H9 (cell line): ENCODE measurements around the gene DLG2. TPM values are rescaled to one million over a fixed set of nuclear protein-coding genes. Genes with fewer than 3 reads are reported as not detected.

Source experiments
- DNase-seq: peaks from one replicate; pipeline ENCODE4 v3.0.0-alpha.2; 2017
- H2AFZ ChIP-seq: one replicate; pipeline ENCODE4 v1.6.1; 2013; ENCODE audit warnings: mild to moderate bottlenecking, low read length, control low read depth, moderate library complexity
- H2AK5ac ChIP-seq: 2 replicates; pipeline ENCODE4 v1.6.1; 2013; ENCODE audit warnings: low read length, control low read depth, mixed read lengths; ENCODE audit not compliant: insufficient read length
- H2BK120ac ChIP-seq: one replicate; pipeline ENCODE4 v1.6.1; 2013; ENCODE audit warnings: low read depth, mild to moderate bottlenecking, low read length, control low read depth, inconsistent platforms; ENCODE audit not compliant: poor library complexity, severe bottlenecking
- H2BK12ac ChIP-seq: 2 replicates; pipeline ENCODE4 v1.6.1; 2013; ENCODE audit warnings: low read length, control low read depth, mixed read lengths, low read depth; ENCODE audit not compliant: insufficient read length
- H2BK15ac ChIP-seq: 2 replicates; pipeline ENCODE4 v1.6.1; 2013; ENCODE audit warnings: low read depth, low read length, control low read depth
- H2BK20ac ChIP-seq: one replicate; pipeline ENCODE4 v1.6.1; 2013; ENCODE audit warnings: low read depth, mild to moderate bottlenecking, low read length, control low read depth, inconsistent platforms; ENCODE audit not compliant: poor library complexity, severe bottlenecking
- H2BK5ac ChIP-seq: 2 replicates; pipeline ENCODE4 v1.6.1; 2013; ENCODE audit warnings: low read length, control low read depth, mixed read lengths; ENCODE audit not compliant: insufficient read length
- H3K14ac ChIP-seq: 2 replicates; pipeline ENCODE4 v1.6.1; 2013; ENCODE audit warnings: low read length, control low read depth; ENCODE audit not compliant: insufficient read depth
- H3K18ac ChIP-seq: 2 replicates; pipeline ENCODE4 v1.6.1; 2013; ENCODE audit warnings: low read depth, mild to moderate bottlenecking, mixed read lengths, low read length, control low read depth; ENCODE audit not compliant: insufficient read length
- H3K23ac ChIP-seq: 2 replicates; pipeline ENCODE4 v1.6.1; 2013; ENCODE audit warnings: low read length, control low read depth, mixed read lengths, low read depth; ENCODE audit not compliant: insufficient read length
- H3K23me2 ChIP-seq: 2 replicates; pipeline ENCODE4 v1.6.1; 2013; ENCODE audit warnings: low read depth, mild to moderate bottlenecking, mixed read lengths, low read length, control low read depth; ENCODE audit not compliant: insufficient read length, poor library complexity, severe bottlenecking
- H3K27ac ChIP-seq: 2 replicates; pipeline ENCODE4 v1.5.1; 2013; ENCODE audit warnings: low read length, control low read depth, mixed read lengths, low read depth; ENCODE audit not compliant: insufficient read length
- H3K27me3 ChIP-seq: 2 replicates; pipeline ENCODE4 v1.6.1; 2013; ENCODE audit warnings: low read length, control low read depth, inconsistent platforms; ENCODE audit not compliant: insufficient read depth
- H3K4ac ChIP-seq: 2 replicates; pipeline ENCODE4 v1.6.1; 2013; ENCODE audit warnings: low read depth, mild to moderate bottlenecking, control low read depth, inconsistent platforms, low read length, moderate library complexity
- H3K4me1 ChIP-seq: 2 replicates; pipeline ENCODE4 v1.6.1; 2013; ENCODE audit warnings: low read length, control low read depth, inconsistent platforms; ENCODE audit not compliant: insufficient read depth
- H3K4me2 ChIP-seq: 2 replicates; pipeline ENCODE4 v1.6.1; 2013; ENCODE audit warnings: low read length, control low read depth, mixed read lengths; ENCODE audit not compliant: insufficient read length, insufficient read depth
- H3K56ac ChIP-seq: 2 replicates; pipeline ENCODE4 v1.6.1; 2013; ENCODE audit warnings: low read depth, mild to moderate bottlenecking, mixed read lengths, low read length, control low read depth; ENCODE audit not compliant: insufficient read length
- H3K79me1 ChIP-seq: 2 replicates; pipeline ENCODE4 v1.6.1; 2013; ENCODE audit warnings: low read depth, mild to moderate bottlenecking, moderate library complexity, low read length, control low read depth, inconsistent platforms; ENCODE audit not compliant: insufficient read depth, poor library complexity, severe bottlenecking
- H3K79me2 ChIP-seq: 2 replicates; pipeline ENCODE4 v1.6.1; 2013; ENCODE audit warnings: low read length, control low read depth, inconsistent platforms; ENCODE audit not compliant: insufficient read depth
- H3K9ac ChIP-seq: 2 replicates; pipeline ENCODE4 v1.6.1; 2013; ENCODE audit warnings: low read length, control low read depth, mixed read lengths; ENCODE audit not compliant: insufficient read length; ENCODE audit errors: extremely low read depth
- H3K9me3 ChIP-seq: one replicate; pipeline ENCODE4 v1.6.1; 2013; ENCODE audit warnings: low read depth, low read length, inconsistent platforms; ENCODE audit not compliant: control insufficient read depth
- H3T11ph ChIP-seq: one replicate; pipeline ENCODE4 v1.6.1; 2013; ENCODE audit warnings: mild to moderate bottlenecking, low read length, control low read depth, inconsistent platforms
- H4K20me1 ChIP-seq: one replicate; pipeline ENCODE4 v1.6.1; 2013; ENCODE audit not compliant: control insufficient read depth, insufficient read length, insufficient read depth
- H4K5ac ChIP-seq: 2 replicates; pipeline ENCODE4 v1.6.1; 2013; ENCODE audit warnings: low read depth, mild to moderate bottlenecking, mixed read lengths, low read length, control low read depth; ENCODE audit not compliant: insufficient read length
- H4K8ac ChIP-seq: replicated peaks from 2 replicates; pipeline ENCODE4 v1.6.1; 2013; ENCODE audit warnings: low read length, control low read depth, mixed read lengths, low read depth; ENCODE audit not compliant: insufficient read length
- H4K91ac ChIP-seq: 2 replicates; pipeline ENCODE4 v1.6.1; 2013; ENCODE audit warnings: low read depth, mild to moderate bottlenecking, moderate library complexity, mixed read lengths, low read length, control low read depth; ENCODE audit not compliant: insufficient read length
- H3K27ac Mint-ChIP-seq, 3 experiments: 2 replicates in 2 of 3; 3 replicates in 1 of 3; pipeline ENCODE4 v1.8.0; 2020 to 2021; ENCODE audit warnings: mixed read lengths in 3 of 3, mild to moderate bottlenecking in 1 of 3, moderate library complexity in 1 of 3
- H3K27me3 Mint-ChIP-seq: 2 replicates; pipeline ENCODE4 v1.8.0; 2021; ENCODE audit warnings: low read depth, mild to moderate bottlenecking, moderate library complexity, mixed read lengths
- H3K36me3 Mint-ChIP-seq, 3 experiments: 2 replicates in 2 of 3; 3 replicates in 1 of 3; pipeline ENCODE4 v1.8.0; 2020 to 2021; ENCODE audit warnings: low read depth in 3 of 3, mixed read lengths in 3 of 3; ENCODE audit not compliant: insufficient read depth in 1 of 3
- H3K4me1 Mint-ChIP-seq, 2 experiments: 2 replicates each; pipeline ENCODE4 v1.8.0; 2020; ENCODE audit warnings: mixed read lengths in 2 of 2
- H3K4me3 Mint-ChIP-seq, 2 experiments: 2 replicates in 1 of 2; 3 replicates in 1 of 2; pipeline ENCODE4 v1.8.0; 2020 to 2021; ENCODE audit warnings: mild to moderate bottlenecking in 2 of 2, mixed read lengths in 2 of 2, moderate library complexity in 1 of 2
- H3K9me3 Mint-ChIP-seq, 2 experiments: 2 replicates in 1 of 2; 3 replicates in 1 of 2; pipeline ENCODE4 v1.8.0; 2020; ENCODE audit warnings: mild to moderate bottlenecking in 2 of 2, mixed read lengths in 2 of 2, moderate library complexity in 1 of 2
- WGBS: extraction: QIAGEN DNeasy Blood & Tissue Kit; methylation state at CpG from one replicate; pipeline ENCODE4 v1.1.7; 2013; ENCODE audit warnings: missing lambda C conversion rate, low lambda C conversion rate, mixed read lengths; ENCODE audit not compliant: insufficient read length; ENCODE audit errors: extremely low coverage; 5-methylcytosine and 5-hydroxymethylcytosine counted together
- total RNA-seq: library from RNA; stranded (reverse); gene quantifications from 2 replicates; pipeline ENCODE4 v1.2.1, GENCODE V29; 2021
- TF ChIP-seq, protein P1 (sequence below): fragments of 200-600 bp; sonication (generic); conservative IDR thresholded peaks from 3 replicates; pipeline ENCODE4 v1.8.0; 2021; ENCODE audit warnings: antibody characterized with exemption, mild to moderate bottlenecking

Gene DLG2
- total RNA-seq, 1 experiment from 2014 or later, result 8.0 TPM

DNA sequence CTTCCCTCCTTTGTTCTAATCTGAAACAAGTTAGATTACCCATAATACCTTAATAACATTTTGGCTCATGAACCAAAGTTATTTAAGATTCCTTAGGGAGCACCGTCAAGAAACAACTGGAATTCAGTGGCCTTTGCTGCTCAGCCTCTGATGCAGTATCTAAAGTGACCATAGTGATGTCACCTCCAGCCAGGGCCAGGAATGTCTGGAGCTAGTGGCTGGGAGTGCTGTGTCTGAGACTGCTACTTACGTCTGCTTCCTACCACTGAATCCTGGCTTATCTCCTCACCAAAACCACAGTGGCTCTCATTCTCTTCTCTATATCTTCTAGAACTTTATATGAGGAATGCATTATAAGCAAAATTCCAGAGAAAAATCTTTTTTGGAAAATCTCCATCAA lies 658.0 kb downstream of the DLG2 start:
- H3K27me3 ChIP-seq, result no peaks in the 10 kb centered on the region
- no peaks in the 10 kb centered on the region for H3K79me1 ChIP-seq
- no peaks in the 10 kb centered on the region for H3K36me3 Mint-ChIP-seq
- H3K79me2 ChIP-seq, result no peaks in the 10 kb centered on the region
- no peak for DNase-seq
- H2AFZ ChIP-seq, result no peak overlapping the region
- no peaks in the 10 kb centered on the region for H3K23me2 ChIP-seq
- no peak overlapping the region for H4K8ac ChIP-seq
- TF ChIP-seq, protein P1, sequence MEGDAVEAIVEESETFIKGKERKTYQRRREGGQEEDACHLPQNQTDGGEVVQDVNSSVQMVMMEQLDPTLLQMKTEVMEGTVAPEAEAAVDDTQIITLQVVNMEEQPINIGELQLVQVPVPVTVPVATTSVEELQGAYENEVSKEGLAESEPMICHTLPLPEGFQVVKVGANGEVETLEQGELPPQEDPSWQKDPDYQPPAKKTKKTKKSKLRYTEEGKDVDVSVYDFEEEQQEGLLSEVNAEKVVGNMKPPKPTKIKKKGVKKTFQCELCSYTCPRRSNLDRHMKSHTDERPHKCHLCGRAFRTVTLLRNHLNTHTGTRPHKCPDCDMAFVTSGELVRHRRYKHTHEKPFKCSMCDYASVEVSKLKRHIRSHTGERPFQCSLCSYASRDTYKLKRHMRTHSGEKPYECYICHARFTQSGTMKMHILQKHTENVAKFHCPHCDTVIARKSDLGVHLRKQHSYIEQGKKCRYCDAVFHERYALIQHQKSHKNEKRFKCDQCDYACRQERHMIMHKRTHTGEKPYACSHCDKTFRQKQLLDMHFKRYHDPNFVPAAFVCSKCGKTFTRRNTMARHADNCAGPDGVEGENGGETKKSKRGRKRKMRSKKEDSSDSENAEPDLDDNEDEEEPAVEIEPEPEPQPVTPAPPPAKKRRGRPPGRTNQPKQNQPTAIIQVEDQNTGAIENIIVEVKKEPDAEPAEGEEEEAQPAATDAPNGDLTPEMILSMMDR, result no peak
- H4K20me1 ChIP-seq, result no peaks in the 10 kb centered on the region
- no peak overlapping the region for H4K91ac ChIP-seq
- H3K4me1 ChIP-seq, result no peaks in the 10 kb centered on the region
- no peak overlapping the region for H2BK5ac ChIP-seq
- no peaks in the 10 kb centered on the region for H3K27me3 Mint-ChIP-seq
- H2BK20ac ChIP-seq, result no peak overlapping the region
- no peak overlapping the region for H3K56ac ChIP-seq
- H3K4ac ChIP-seq, result no peak overlapping the region
- H2AK5ac ChIP-seq, result no peak overlapping the region
- H2BK12ac ChIP-seq, result no peak overlapping the region
- H3K9me3 Mint-ChIP-seq, result no peaks in the 10 kb centered on the region; a peak in 1 of 5 replicates
- no peak overlapping the region for H3K27ac ChIP-seq
- H2BK120ac ChIP-seq, result no peak overlapping the region
- no peak overlapping the region for H3T11ph ChIP-seq
- H3K4me3 Mint-ChIP-seq, result no peak overlapping the region
- H4K5ac ChIP-seq, result no peak overlapping the region
- no peak overlapping the region for H3K27ac Mint-ChIP-seq
- H3K4me1 Mint-ChIP-seq, result peaks cover 12 to 21% of the 10 kb centered on the region in 2 experiments
- no peak overlapping the region for H2BK15ac ChIP-seq
- WGBS, result no CpG with 5 or more reads among the region's 2 CpGs
- no peak overlapping the region for H3K9ac ChIP-seq
- H3K23ac ChIP-seq, result no peak overlapping the region
- no peak overlapping the region for H3K18ac ChIP-seq
- no peak overlapping the region for H3K4me2 ChIP-seq
- no peaks in the 10 kb centered on the region for H3K9me3 ChIP-seq
- no peak overlapping the region for H3K14ac ChIP-seq
